Measurements from ENCODE around the gene EFCAB14. TPM values are rescaled to one million over a fixed set of nuclear protein-coding genes. Genes with fewer than 3 reads are reported as not detected.

The EFCAB14 gene
- total and polyA plus RNA-seq, 9 of the 15 experiments (the other 6 are each of a cell fraction or from before 2014, with no cell fraction given): 7.3 to 49.0 (median 37.3) TPM

DNA sequence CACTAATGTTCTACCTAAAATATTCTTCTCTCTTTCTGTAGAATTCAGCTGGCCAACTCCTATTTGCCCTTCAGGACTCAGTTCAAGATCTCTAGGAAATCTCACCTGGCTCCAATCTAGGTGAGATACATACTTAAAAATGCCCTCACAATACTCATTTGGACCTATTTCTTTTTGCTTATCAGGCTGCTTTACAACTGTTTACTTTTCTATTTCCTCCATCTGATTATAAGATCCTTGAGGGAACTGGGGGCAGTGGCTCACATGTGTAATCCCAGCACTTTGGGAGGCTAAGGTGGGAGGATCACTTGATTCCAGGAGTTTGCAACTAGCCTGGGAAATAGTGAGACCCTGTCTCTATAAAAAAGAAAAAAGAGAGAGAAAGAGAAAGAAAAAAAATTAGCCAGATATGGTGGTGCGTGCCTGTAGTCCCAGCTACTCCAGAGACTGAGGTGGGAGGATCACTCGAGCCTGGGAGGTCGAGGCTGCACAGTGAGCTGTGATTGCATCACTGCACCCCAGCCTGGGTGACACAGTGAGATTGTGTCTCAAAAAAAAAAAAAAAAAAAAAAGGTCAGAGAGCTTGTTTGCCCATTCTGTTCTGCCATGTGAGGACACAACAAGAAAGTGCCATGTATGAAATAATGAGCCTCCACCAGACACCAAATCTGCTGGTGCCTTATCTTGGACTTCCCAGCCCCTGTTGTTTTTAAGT is 14.8 kb downstream of the EFCAB14 start:
- in situ Hi-C loops (cut with MboI) (no loop called here), intact Hi-C loops (cut with micrococcal nuclease) (no loop called here)
- H3K9me3 ChIP-seq (replicated peaks; ENCODE audit: control insufficient read depth, insufficient read depth, low read depth, low read length): no peaks in the 10 kb centered on the region
- DNase-seq (ENCODE audit: extremely low read depth in 1 of 4, low spot score in 3 of 4): no peak
- peaks cover 83% of the 10 kb centered on the region for H3K36me3 ChIP-seq (ENCODE audit: control insufficient read depth, insufficient read depth, low read length)
- H3K4me3 ChIP-seq: no peak overlapping the region
- H4K20me1 ChIP-seq (replicated peaks; ENCODE audit: control insufficient read depth, insufficient read depth, low read length): no peaks in the 10 kb centered on the region
- no peaks in the 10 kb centered on the region for H3K9me1 ChIP-seq (ENCODE audit: control insufficient read depth, insufficient read depth, low read length)
- H2AFZ ChIP-seq (ENCODE audit: low read depth, low read length): no peak overlapping the region
- no peak overlapping the region for H3K9ac ChIP-seq (ENCODE audit: insufficient read depth in 1 of 2, low read depth in 2 of 2, low read length in 2 of 2)
- POLR2A ChIA-PET: interaction anchor here (0.6 to 1.8 kb wide), 5 partner anchors 11 to 19 kb away, joined by 3 to 5 read pairs (median 4); no protein-coding TSS in a partner anchor
- no peak for FAIRE-seq
- CTCF ChIA-PET (ENCODE audit: low intra/inter-chr PET ratio): no interaction called here
- H3K27ac ChIP-seq (ENCODE audit: extremely low read depth, low read depth, low read length): no peak overlapping the region
- no TSS peak for BruUV-seq (replicated peaks)
- no peaks in the 10 kb centered on the region for H3K27me3 ChIP-seq (ENCODE audit: control insufficient read depth in 2 of 2, insufficient read depth in 2 of 2, low read length in 2 of 2)
- H3K79me2 ChIP-seq (ENCODE audit: control insufficient read depth, insufficient read depth, low read length): 0 out of 3 replicates have a peak, but pooled peaks cover 5% of the 10 kb centered on the region
- WGBS (ENCODE audit: insufficient coverage, low coverage, missing lambda C conversion rate): 52% methylated on average over 3 of the region's 3 CpGs
- no peak overlapping the region for H3K4me2 ChIP-seq (ENCODE audit: insufficient read depth, low read length)
- ATAC-seq: peak; percentile 38; the same call in 2 of the 3 replicates
- no peaks in the 10 kb centered on the region for H3K4me1 ChIP-seq (replicated peaks in 1 of 2; ENCODE audit: control insufficient read depth in 2 of 2, insufficient read depth in 2 of 2, low read length in 2 of 2)
- TF ChIP-seq HMG20B (CRISPR knock-in tag; IDR thresholded peaks at IDR 0.05): no peak
- no peak for TF ChIP-seq HNRNPH1 (optimal IDR thresholded peaks at IDR 0.05; ENCODE audit: low read depth, low read length)
- no peak for TF ChIP-seq BRCA1 (IDR thresholded peaks at IDR 0.05)
- no peak for TF ChIP-seq BRCA1 (CRISPR knock-in tag; IDR thresholded peaks at IDR 0.05)
- TF ChIP-seq ZNF717 (CRISPR knock-in tag; IDR thresholded peaks at IDR 0.05): no peak
- TF ChIP-seq, protein P1, sequence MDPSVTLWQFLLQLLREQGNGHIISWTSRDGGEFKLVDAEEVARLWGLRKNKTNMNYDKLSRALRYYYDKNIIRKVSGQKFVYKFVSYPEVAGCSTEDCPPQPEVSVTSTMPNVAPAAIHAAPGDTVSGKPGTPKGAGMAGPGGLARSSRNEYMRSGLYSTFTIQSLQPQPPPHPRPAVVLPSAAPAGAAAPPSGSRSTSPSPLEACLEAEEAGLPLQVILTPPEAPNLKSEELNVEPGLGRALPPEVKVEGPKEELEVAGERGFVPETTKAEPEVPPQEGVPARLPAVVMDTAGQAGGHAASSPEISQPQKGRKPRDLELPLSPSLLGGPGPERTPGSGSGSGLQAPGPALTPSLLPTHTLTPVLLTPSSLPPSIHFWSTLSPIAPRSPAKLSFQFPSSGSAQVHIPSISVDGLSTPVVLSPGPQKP (CRISPR knock-in tag; IDR thresholded peaks at IDR 0.05): no peak
- TF ChIP-seq MAFK (IDR thresholded peaks at IDR 0.05; ENCODE audit: low read length): no peak
- TF ChIP-seq, protein P2, sequence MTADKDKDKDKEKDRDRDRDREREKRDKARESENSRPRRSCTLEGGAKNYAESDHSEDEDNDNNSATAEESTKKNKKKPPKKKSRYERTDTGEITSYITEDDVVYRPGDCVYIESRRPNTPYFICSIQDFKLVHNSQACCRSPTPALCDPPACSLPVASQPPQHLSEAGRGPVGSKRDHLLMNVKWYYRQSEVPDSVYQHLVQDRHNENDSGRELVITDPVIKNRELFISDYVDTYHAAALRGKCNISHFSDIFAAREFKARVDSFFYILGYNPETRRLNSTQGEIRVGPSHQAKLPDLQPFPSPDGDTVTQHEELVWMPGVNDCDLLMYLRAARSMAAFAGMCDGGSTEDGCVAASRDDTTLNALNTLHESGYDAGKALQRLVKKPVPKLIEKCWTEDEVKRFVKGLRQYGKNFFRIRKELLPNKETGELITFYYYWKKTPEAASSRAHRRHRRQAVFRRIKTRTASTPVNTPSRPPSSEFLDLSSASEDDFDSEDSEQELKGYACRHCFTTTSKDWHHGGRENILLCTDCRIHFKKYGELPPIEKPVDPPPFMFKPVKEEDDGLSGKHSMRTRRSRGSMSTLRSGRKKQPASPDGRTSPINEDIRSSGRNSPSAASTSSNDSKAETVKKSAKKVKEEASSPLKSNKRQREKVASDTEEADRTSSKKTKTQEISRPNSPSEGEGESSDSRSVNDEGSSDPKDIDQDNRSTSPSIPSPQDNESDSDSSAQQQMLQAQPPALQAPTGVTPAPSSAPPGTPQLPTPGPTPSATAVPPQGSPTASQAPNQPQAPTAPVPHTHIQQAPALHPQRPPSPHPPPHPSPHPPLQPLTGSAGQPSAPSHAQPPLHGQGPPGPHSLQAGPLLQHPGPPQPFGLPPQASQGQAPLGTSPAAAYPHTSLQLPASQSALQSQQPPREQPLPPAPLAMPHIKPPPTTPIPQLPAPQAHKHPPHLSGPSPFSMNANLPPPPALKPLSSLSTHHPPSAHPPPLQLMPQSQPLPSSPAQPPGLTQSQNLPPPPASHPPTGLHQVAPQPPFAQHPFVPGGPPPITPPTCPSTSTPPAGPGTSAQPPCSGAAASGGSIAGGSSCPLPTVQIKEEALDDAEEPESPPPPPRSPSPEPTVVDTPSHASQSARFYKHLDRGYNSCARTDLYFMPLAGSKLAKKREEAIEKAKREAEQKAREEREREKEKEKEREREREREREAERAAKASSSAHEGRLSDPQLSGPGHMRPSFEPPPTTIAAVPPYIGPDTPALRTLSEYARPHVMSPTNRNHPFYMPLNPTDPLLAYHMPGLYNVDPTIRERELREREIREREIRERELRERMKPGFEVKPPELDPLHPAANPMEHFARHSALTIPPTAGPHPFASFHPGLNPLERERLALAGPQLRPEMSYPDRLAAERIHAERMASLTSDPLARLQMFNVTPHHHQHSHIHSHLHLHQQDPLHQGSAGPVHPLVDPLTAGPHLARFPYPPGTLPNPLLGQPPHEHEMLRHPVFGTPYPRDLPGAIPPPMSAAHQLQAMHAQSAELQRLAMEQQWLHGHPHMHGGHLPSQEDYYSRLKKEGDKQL (CRISPR knock-in tag; IDR thresholded peaks at IDR 0.05; ENCODE audit: borderline replicate concordance): no peak
- no peak for TF ChIP-seq LARP7 (IDR thresholded peaks at IDR 0.05)
- TF ChIP-seq, protein P3, sequence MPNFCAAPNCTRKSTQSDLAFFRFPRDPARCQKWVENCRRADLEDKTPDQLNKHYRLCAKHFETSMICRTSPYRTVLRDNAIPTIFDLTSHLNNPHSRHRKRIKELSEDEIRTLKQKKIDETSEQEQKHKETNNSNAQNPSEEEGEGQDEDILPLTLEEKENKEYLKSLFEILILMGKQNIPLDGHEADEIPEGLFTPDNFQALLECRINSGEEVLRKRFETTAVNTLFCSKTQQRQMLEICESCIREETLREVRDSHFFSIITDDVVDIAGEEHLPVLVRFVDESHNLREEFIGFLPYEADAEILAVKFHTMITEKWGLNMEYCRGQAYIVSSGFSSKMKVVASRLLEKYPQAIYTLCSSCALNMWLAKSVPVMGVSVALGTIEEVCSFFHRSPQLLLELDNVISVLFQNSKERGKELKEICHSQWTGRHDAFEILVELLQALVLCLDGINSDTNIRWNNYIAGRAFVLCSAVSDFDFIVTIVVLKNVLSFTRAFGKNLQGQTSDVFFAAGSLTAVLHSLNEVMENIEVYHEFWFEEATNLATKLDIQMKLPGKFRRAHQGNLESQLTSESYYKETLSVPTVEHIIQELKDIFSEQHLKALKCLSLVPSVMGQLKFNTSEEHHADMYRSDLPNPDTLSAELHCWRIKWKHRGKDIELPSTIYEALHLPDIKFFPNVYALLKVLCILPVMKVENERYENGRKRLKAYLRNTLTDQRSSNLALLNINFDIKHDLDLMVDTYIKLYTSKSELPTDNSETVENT (CRISPR knock-in tag; IDR thresholded peaks at IDR 0.05): no peak
- no peak for TF ChIP-seq MBD2 (IDR thresholded peaks at IDR 0.05; ENCODE audit: borderline replicate concordance, low read depth)
- TF ChIP-seq CEBPG (CRISPR knock-in tag; IDR thresholded peaks at IDR 0.05): no peak
- TF ChIP-seq CEBPG (tag; conservative IDR thresholded peaks at IDR 0.05 in 1 of 2, IDR thresholded peaks at IDR 0.05 in 1 of 2): peak; percentile 32 to 50; a peak in 2 of 4 replicates
- TF ChIP-seq HDAC6 (IDR thresholded peaks at IDR 0.05; ENCODE audit: low read depth, low read length): no peak

Data from K562 (cell line).